Measurements from ENCODE around the gene TP53I11.

The TP53I11 gene

DNA sequence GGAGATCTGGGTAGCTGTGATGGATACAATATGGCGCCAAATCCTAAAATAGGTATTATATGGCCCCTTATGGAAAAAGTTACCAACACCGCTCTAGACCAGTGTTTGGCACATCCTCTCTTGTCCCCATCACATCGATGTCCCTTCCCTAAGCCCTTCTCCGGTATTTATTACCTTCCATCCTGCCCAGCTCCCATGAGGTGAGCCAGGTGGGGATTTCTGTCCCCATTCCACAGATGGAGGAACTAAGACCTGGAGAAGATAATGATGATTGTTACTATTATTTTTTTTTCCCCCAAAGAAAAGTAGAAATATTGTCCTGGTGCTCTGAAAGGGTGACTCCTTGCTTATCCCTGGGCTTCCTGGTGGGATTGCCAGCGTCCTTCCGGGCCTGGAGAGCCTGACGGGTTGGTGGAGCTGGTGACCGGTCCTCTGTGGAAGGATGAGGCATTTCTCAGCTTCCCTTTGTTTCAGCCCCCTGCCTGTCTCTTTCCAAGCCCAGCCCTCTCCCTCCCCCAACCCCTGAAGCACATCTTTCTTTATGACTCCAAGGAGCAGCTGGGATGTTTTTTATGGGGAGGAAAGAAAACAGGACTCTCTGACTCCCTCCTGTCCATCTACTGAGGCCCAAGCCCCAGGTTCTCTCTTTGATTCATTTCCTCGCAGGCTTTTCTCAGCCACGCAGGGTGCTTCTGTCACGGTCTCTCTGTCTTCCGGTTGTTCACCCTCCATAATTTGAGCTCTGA lies 65.4 kb downstream of the TP53I11 start:
- DNase-seq (ENCODE audit: low read depth): no peak

DNA sequence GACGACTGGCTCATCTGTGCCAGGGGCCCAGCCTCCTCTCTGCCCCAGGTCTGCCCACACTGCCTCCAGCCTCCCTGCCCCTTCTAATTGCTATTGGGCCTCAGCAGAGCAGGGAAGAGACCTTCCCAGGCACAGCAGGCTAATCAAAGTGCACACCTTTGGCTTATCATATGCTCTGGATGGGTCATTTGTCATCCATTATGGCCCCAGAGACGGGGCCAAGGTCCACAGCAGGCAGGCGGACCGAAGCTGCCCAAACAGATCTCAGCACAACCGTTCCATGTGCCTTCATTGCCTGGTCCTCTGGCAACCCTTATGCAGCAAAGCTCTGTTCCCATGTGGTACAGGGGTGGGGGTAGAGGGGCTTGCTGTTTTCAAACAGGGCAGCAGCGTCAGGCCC lies 66.6 kb downstream of the TP53I11 start:
- DNase-seq (ENCODE audit: low read depth): no peak

DNA sequence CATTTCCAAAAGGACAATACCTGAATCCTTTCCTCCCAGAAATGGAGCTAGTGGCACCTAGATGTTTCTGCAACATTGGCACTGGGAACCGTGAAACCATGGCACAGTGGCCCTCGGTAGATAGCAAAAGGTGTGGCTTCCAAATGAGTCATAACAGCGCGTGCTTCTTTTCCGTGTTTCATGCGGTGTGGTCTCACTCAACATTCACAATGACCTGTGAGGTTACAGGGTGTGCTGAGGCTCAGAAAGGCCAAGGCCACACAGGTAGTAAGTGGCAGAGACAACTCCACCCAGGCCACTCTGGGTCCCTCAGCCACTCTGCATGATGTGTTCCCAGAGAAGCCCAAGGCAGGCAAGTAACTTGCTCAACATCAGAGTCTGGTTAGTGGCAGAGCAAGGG lies 67.4 kb downstream of the TP53I11 start:
- DNase-seq (ENCODE audit: low read depth): no peak
